Measurements from ENCODE around the gene CACNA1D. TPM values are rescaled to one million over a fixed set of nuclear protein-coding genes. Genes with fewer than 3 reads are reported as not detected.

CACNA1D gene
- total RNA-seq, 1 experiment from 2014 or later, result 1.1 TPM

GRCh38 chr3:53668872-53669271, 174.5 kb downstream of the CACNA1D start (continued):
- TF ChIP-seq TCF7L2 (IDR thresholded peaks at IDR 0.05; ENCODE audit: borderline replicate concordance, extremely low read depth, insufficient read depth, insufficient read length) (no peak), SP1 (IDR thresholded peaks at IDR 0.05; ENCODE audit: low read depth) (no peak), RAD21 (IDR thresholded peaks at IDR 0.05; ENCODE audit: low read depth) (peak; percentile 50), POLR2AphosphoS5 (IDR thresholded peaks at IDR 0.05; ENCODE audit: low read depth, low read length) (no peak), EZH2phosphoT487 (IDR thresholded peaks at IDR 0.05; ENCODE audit: borderline replicate concordance) (no peak)

GRCh38 chr3:53670721-53671120, 176.3 kb downstream of the CACNA1D start:
- DNase-seq (ENCODE audit: low read depth, low spot score), result no peak
- no TSS peak for BruUV-seq (replicated peaks)
- ChIA-PET RAD21 (ENCODE audit: low non-redundant PET in 1 of 2, low total read pairs in 2 of 2, uncharacterized antibody in 2 of 2, unreplicated experiment in 2 of 2) (no interaction called here), POLR2A (no interaction called here), CTCF (interaction anchor here (1.6 kb wide), 1 partner anchor 39 kb away, joined by 4 read pairs; no protein-coding TSS in a partner anchor)
- Histone ChIP-seq H3K4me3 (replicated peaks in 1 of 2; ENCODE audit: low read depth in 1 of 2, low read length in 2 of 2) (no peak overlapping the region), H3K27me3 (ENCODE audit: insufficient read depth, low read length) (no peaks in the 10 kb centered on the region), H4K20me1 (ENCODE audit: insufficient read depth) (no peaks in the 10 kb centered on the region), H3K4me1 (ENCODE audit: control insufficient read depth in 1 of 2, insufficient read depth in 2 of 2, low read length in 2 of 2) (no peaks in the 10 kb centered on the region), H3K36me3 (ENCODE audit: control insufficient read depth in 1 of 2, insufficient read depth in 2 of 2, low read length in 2 of 2) (no peaks in the 10 kb centered on the region), H3K79me2 (ENCODE audit: insufficient read depth, low read length) (no peaks in the 10 kb centered on the region), H3K9ac (ENCODE audit: low read length) (no peak overlapping the region), H3K27ac (ENCODE audit: low read depth, low read length) (no peak overlapping the region), H3K9me3 (ENCODE audit: control insufficient read depth in 1 of 2, insufficient read depth in 1 of 2, low read depth in 1 of 2, low read length in 2 of 2) (no peaks in the 10 kb centered on the region), H3K9me2 (ENCODE audit: insufficient read depth) (no peaks in the 10 kb centered on the region), H3K4me2 (ENCODE audit: low read length) (no peak overlapping the region), H2AFZ (ENCODE audit: low read depth, low read length, poor library complexity, severe bottlenecking) (no peak overlapping the region)
- TF ChIP-seq SRF (IDR thresholded peaks at IDR 0.05; ENCODE audit: low read depth), result no peak
- no peak for TF ChIP-seq JUND (IDR thresholded peaks at IDR 0.05)
- TF ChIP-seq ELF1 (IDR thresholded peaks at IDR 0.05; ENCODE audit: borderline replicate concordance, low read depth), result no peak
- TF ChIP-seq ZFX (IDR thresholded peaks at IDR 0.05), result no peak
- TF ChIP-seq YY1 (IDR thresholded peaks at IDR 0.05; ENCODE audit: extremely low read depth, insufficient replicate concordance, low read depth, low read length), result no peak
- TF ChIP-seq TCF7L2 (IDR thresholded peaks at IDR 0.05; ENCODE audit: borderline replicate concordance, extremely low read depth, insufficient read depth, insufficient read length), result no peak
- no peak for TF ChIP-seq ZBTB33 (IDR thresholded peaks at IDR 0.05; ENCODE audit: extremely low read depth, insufficient replicate concordance, low read length)
- TF ChIP-seq POLR2A (IDR thresholded peaks at IDR 0.05; ENCODE audit: borderline replicate concordance, extremely low read depth, insufficient read depth, insufficient read length), result no peak
- TF ChIP-seq MAX (IDR thresholded peaks at IDR 0.05), result no peak
- no peak for TF ChIP-seq SP1 (IDR thresholded peaks at IDR 0.05; ENCODE audit: low read depth)
- no peak for TF ChIP-seq CEBPB (IDR thresholded peaks at IDR 0.05; ENCODE audit: low read depth)
- TF ChIP-seq FOSL1 (IDR thresholded peaks at IDR 0.05; ENCODE audit: low read depth), result no peak
- no peak for TF ChIP-seq EZH2phosphoT487 (IDR thresholded peaks at IDR 0.05; ENCODE audit: borderline replicate concordance)
- no peak for TF ChIP-seq EGR1 (IDR thresholded peaks at IDR 0.05; ENCODE audit: low read depth)
- no peak for TF ChIP-seq ZNF274 (IDR thresholded peaks at IDR 0.05; ENCODE audit: low read depth, low read length)
- TF ChIP-seq EZH2 (IDR thresholded peaks at IDR 0.05), result no peak
- TF ChIP-seq POLR2AphosphoS5 (IDR thresholded peaks at IDR 0.05; ENCODE audit: low read depth, low read length), result no peak
- TF ChIP-seq CTCF (IDR thresholded peaks at IDR 0.05 in 2 of 3, conservative IDR thresholded peaks at IDR 0.05 in 1 of 3; ENCODE audit: borderline replicate concordance in 1 of 3, insufficient read depth in 1 of 3, low read depth in 2 of 3, low read length in 2 of 3), result no peak
- TF ChIP-seq CBX3 (IDR thresholded peaks at IDR 0.05; ENCODE audit: low read depth), result no peak
- no peak for TF ChIP-seq SIN3A (IDR thresholded peaks at IDR 0.05; ENCODE audit: low read depth)
- intact Hi-C loops (cut with micrococcal nuclease), result no loop called here
- no peak for ATAC-seq

Measured in HCT116 (cell line).